Measurements from ENCODE around the gene DHODH.

Gene DHODH

GRCh38 chr16:72013389-72013788, 4.8 kb downstream of the DHODH start:
- DNase-seq: no peak

GRCh38 chr16:72013888-72014581, 5.5 kb downstream of the DHODH start:
- Histone ChIP-seq H3K27me3 (replicated peaks; ENCODE audit: control insufficient read depth, insufficient read depth, low read length, poor library complexity, severe bottlenecking) (no peaks in the 10 kb centered on the region), H3K9me3 (ENCODE audit: control insufficient read depth, low read length) (no peaks in the 10 kb centered on the region), H3K27ac (ENCODE audit: insufficient read depth, low read length, poor library complexity, severe bottlenecking) (no peak overlapping the region), H3K36me3 (ENCODE audit: control insufficient read depth, insufficient read depth, low read length) (peaks cover 14% of the 10 kb centered on the region), H3K4me3 (ENCODE audit: insufficient read depth, low read depth, low read length, poor library complexity, severe bottlenecking) (no peak overlapping the region), H3K4me1 (ENCODE audit: control insufficient read depth, insufficient read depth, low read length, poor library complexity, severe bottlenecking) (no peaks in the 10 kb centered on the region)
- DNase-seq: no peak

More at GRCh38 chr16:72013389-72013788, 4.8 kb downstream of the DHODH start:
- Histone ChIP-seq H3K36me3 (ENCODE audit: control insufficient read depth, insufficient read depth, low read length) (peaks cover 12% of the 10 kb centered on the region), H3K27ac (ENCODE audit: insufficient read depth, low read length, poor library complexity, severe bottlenecking) (no peak overlapping the region), H3K4me3 (ENCODE audit: insufficient read depth, low read depth, low read length, poor library complexity, severe bottlenecking) (no peak overlapping the region), H3K4me1 (ENCODE audit: control insufficient read depth, insufficient read depth, low read length, poor library complexity, severe bottlenecking) (no peaks in the 10 kb centered on the region), H3K9me3 (ENCODE audit: control insufficient read depth, low read length) (no peaks in the 10 kb centered on the region), H3K27me3 (replicated peaks; ENCODE audit: control insufficient read depth, insufficient read depth, low read length, poor library complexity, severe bottlenecking) (no peaks in the 10 kb centered on the region)

- no peak for DNase-seq
- H3K36me3 ChIP-seq (ENCODE audit: control insufficient read depth, insufficient read depth, low read length): peaks cover 16% of the 10 kb centered on the region
- H3K27me3 ChIP-seq (replicated peaks; ENCODE audit: control insufficient read depth, insufficient read depth, low read length, poor library complexity, severe bottlenecking): no peaks in the 10 kb centered on the region
These were observed 6.1 kb downstream of the DHODH start for GRCh38 chr16:72014675-72015074.

GRCh38 chr16:72015124-72015523, 6.6 kb downstream of the DHODH start:
- Histone ChIP-seq H3K36me3 (ENCODE audit: control insufficient read depth, insufficient read depth, low read length) (peaks cover 16% of the 10 kb centered on the region), H3K27me3 (replicated peaks; ENCODE audit: control insufficient read depth, insufficient read depth, low read length, poor library complexity, severe bottlenecking) (no peaks in the 10 kb centered on the region)
- no peak for DNase-seq

More at GRCh38 chr16:72014675-72015074, 6.1 kb downstream of the DHODH start:
- no peaks in the 10 kb centered on the region for H3K4me1 ChIP-seq (ENCODE audit: control insufficient read depth, insufficient read depth, low read length, poor library complexity, severe bottlenecking)
- H3K4me3 ChIP-seq (ENCODE audit: insufficient read depth, low read depth, low read length, poor library complexity, severe bottlenecking): no peak overlapping the region
- H3K9me3 ChIP-seq (ENCODE audit: control insufficient read depth, low read length): no peaks in the 10 kb centered on the region
- no peak overlapping the region for H3K27ac ChIP-seq (ENCODE audit: insufficient read depth, low read length, poor library complexity, severe bottlenecking)

GRCh38 chr16:72018470-72018869, 9.9 kb downstream of the DHODH start:
- Histone ChIP-seq H3K36me3 (ENCODE audit: control insufficient read depth, insufficient read depth, low read length) (peaks cover 32% of the 10 kb centered on the region), H3K4me1 (ENCODE audit: control insufficient read depth, insufficient read depth, low read length, poor library complexity, severe bottlenecking) (no peaks in the 10 kb centered on the region), H3K27ac (ENCODE audit: insufficient read depth, low read length, poor library complexity, severe bottlenecking) (no peak overlapping the region), H3K9me3 (ENCODE audit: control insufficient read depth, low read length) (no peaks in the 10 kb centered on the region), H3K4me3 (ENCODE audit: insufficient read depth, low read depth, low read length, poor library complexity, severe bottlenecking) (no peak overlapping the region), H3K27me3 (replicated peaks; ENCODE audit: control insufficient read depth, insufficient read depth, low read length, poor library complexity, severe bottlenecking) (no peaks in the 10 kb centered on the region)
- no peak for DNase-seq

More at GRCh38 chr16:72015124-72015523, 6.6 kb downstream of the DHODH start:
- Histone ChIP-seq H3K9me3 (ENCODE audit: control insufficient read depth, low read length) (no peaks in the 10 kb centered on the region), H3K27ac (ENCODE audit: insufficient read depth, low read length, poor library complexity, severe bottlenecking) (no peak overlapping the region), H3K4me3 (ENCODE audit: insufficient read depth, low read depth, low read length, poor library complexity, severe bottlenecking) (no peak overlapping the region), H3K4me1 (ENCODE audit: control insufficient read depth, insufficient read depth, low read length, poor library complexity, severe bottlenecking) (no peaks in the 10 kb centered on the region)

- DNase-seq: no peak
- Histone ChIP-seq H3K4me1 (ENCODE audit: control insufficient read depth, insufficient read depth, low read length, poor library complexity, severe bottlenecking) (no peaks in the 10 kb centered on the region), H3K9me3 (ENCODE audit: control insufficient read depth, low read length) (no peaks in the 10 kb centered on the region), H3K27me3 (replicated peaks; ENCODE audit: control insufficient read depth, insufficient read depth, low read length, poor library complexity, severe bottlenecking) (no peaks in the 10 kb centered on the region), H3K36me3 (ENCODE audit: control insufficient read depth, insufficient read depth, low read length) (peaks cover 48% of the 10 kb centered on the region), H3K27ac (ENCODE audit: insufficient read depth, low read length, poor library complexity, severe bottlenecking) (no peak overlapping the region), H3K4me3 (ENCODE audit: insufficient read depth, low read depth, low read length, poor library complexity, severe bottlenecking) (no peak overlapping the region)
These were observed 12.5 kb downstream of the DHODH start for GRCh38 chr16:72021043-72021442.

- no peak overlapping the region for H3K27ac ChIP-seq (ENCODE audit: insufficient read depth, low read length, poor library complexity, severe bottlenecking)
- DNase-seq: no peak
- no peaks in the 10 kb centered on the region for H3K4me1 ChIP-seq (ENCODE audit: control insufficient read depth, insufficient read depth, low read length, poor library complexity, severe bottlenecking)
- no peak overlapping the region for H3K4me3 ChIP-seq (ENCODE audit: insufficient read depth, low read depth, low read length, poor library complexity, severe bottlenecking)
- no peaks in the 10 kb centered on the region for H3K27me3 ChIP-seq (replicated peaks; ENCODE audit: control insufficient read depth, insufficient read depth, low read length, poor library complexity, severe bottlenecking)
- H3K36me3 ChIP-seq (ENCODE audit: control insufficient read depth, insufficient read depth, low read length): peaks cover 48% of the 10 kb centered on the region
- no peaks in the 10 kb centered on the region for H3K9me3 ChIP-seq (ENCODE audit: control insufficient read depth, low read length)
These were observed 13.6 kb downstream of the DHODH start for GRCh38 chr16:72022127-72022526.

- Histone ChIP-seq H3K4me3 (ENCODE audit: insufficient read depth, low read depth, low read length, poor library complexity, severe bottlenecking) (no peak overlapping the region), H3K27ac (ENCODE audit: insufficient read depth, low read length, poor library complexity, severe bottlenecking) (no peak overlapping the region), H3K9me3 (ENCODE audit: control insufficient read depth, low read length) (no peaks in the 10 kb centered on the region), H3K27me3 (replicated peaks; ENCODE audit: control insufficient read depth, insufficient read depth, low read length, poor library complexity, severe bottlenecking) (no peaks in the 10 kb centered on the region), H3K36me3 (ENCODE audit: control insufficient read depth, insufficient read depth, low read length) (peaks cover 44% of the 10 kb centered on the region), H3K4me1 (ENCODE audit: control insufficient read depth, insufficient read depth, low read length, poor library complexity, severe bottlenecking) (no peaks in the 10 kb centered on the region)
- no peak for DNase-seq
These were observed 15.4 kb downstream of the DHODH start for GRCh38 chr16:72023962-72024361.

GRCh38 chr16:72024862-72025382, 16.4 kb downstream of the DHODH start:
- Histone ChIP-seq H3K27ac (ENCODE audit: insufficient read depth, low read length, poor library complexity, severe bottlenecking) (no peak overlapping the region), H3K9me3 (ENCODE audit: control insufficient read depth, low read length) (no peaks in the 10 kb centered on the region), H3K4me3 (ENCODE audit: insufficient read depth, low read depth, low read length, poor library complexity, severe bottlenecking) (no peak overlapping the region), H3K4me1 (ENCODE audit: control insufficient read depth, insufficient read depth, low read length, poor library complexity, severe bottlenecking) (no peaks in the 10 kb centered on the region), H3K36me3 (ENCODE audit: control insufficient read depth, insufficient read depth, low read length) (peaks cover 41% of the 10 kb centered on the region), H3K27me3 (replicated peaks; ENCODE audit: control insufficient read depth, insufficient read depth, low read length, poor library complexity, severe bottlenecking) (no peaks in the 10 kb centered on the region)
- DNase-seq: no peak

- no peak for DNase-seq
- Histone ChIP-seq H3K27ac (ENCODE audit: insufficient read depth, low read length, poor library complexity, severe bottlenecking) (no peak overlapping the region), H3K4me3 (ENCODE audit: insufficient read depth, low read depth, low read length, poor library complexity, severe bottlenecking) (no peak overlapping the region), H3K9me3 (ENCODE audit: control insufficient read depth, low read length) (no peaks in the 10 kb centered on the region), H3K36me3 (ENCODE audit: control insufficient read depth, insufficient read depth, low read length) (peaks cover 39% of the 10 kb centered on the region), H3K4me1 (ENCODE audit: control insufficient read depth, insufficient read depth, low read length, poor library complexity, severe bottlenecking) (no peaks in the 10 kb centered on the region), H3K27me3 (replicated peaks; ENCODE audit: control insufficient read depth, insufficient read depth, low read length, poor library complexity, severe bottlenecking) (no peaks in the 10 kb centered on the region)
These were observed 17.0 kb downstream of the DHODH start for GRCh38 chr16:72025404-72026114.

All from effector memory CD4-positive, alpha-beta T cell (primary cell).